NCI-H460 (cell line): ENCODE measurements around the gene ATAT1. TPM values are rescaled to one million over a fixed set of nuclear protein-coding genes. Genes with fewer than 3 reads are reported as not detected.
A peak's percentile ranks its signal among the peaks of the same experiment; 100 is the strongest.
"Not testable (repeated sequence)": the region's sequence is repeated elsewhere in the genome, so short reads cannot be mapped to it uniquely, and the experiment has no call there.

ENCODE experiments used
- DNase-seq: peaks from one replicate; pipeline ENCODE4 v3.0.0-alpha.2; 2016; ENCODE audit warnings: low read depth; ENCODE audit errors: extremely low read depth
- total RNA-seq: library from RNA; depleted of rRNA; stranded (reverse); fragments of >200 nt; shearing (Covaris generic); gene quantifications from 2 replicates; pipeline ENCODE4 v1.2.3, GENCODE V29; 2014

ATAT1 gene
- total RNA-seq, 1 experiment from 2014 or later = 7.7 TPM

- peak; percentile 86 for DNase-seq
These were observed 20.0 kb downstream of the ATAT1 start, which contains the start of gene C6orf136 for GRCh38 chr6:30646450-30647241. C6orf136 (plus strand) TSS chr6:30647133; CDS start chr6:30647232, 99 bp downstream.

GRCh38 chr6:30647242-30648116 is 20.8 kb downstream of the ATAT1 start:
- peak; percentile 39 for DNase-seq

GRCh38 chr6:30651143-30651542 is 24.5 kb downstream of the ATAT1 start:
- no peak for DNase-seq

GRCh38 chr6:30654798-30655742 is 28.4 kb downstream of the ATAT1 start:
- no peak for DNase-seq

DNA sequence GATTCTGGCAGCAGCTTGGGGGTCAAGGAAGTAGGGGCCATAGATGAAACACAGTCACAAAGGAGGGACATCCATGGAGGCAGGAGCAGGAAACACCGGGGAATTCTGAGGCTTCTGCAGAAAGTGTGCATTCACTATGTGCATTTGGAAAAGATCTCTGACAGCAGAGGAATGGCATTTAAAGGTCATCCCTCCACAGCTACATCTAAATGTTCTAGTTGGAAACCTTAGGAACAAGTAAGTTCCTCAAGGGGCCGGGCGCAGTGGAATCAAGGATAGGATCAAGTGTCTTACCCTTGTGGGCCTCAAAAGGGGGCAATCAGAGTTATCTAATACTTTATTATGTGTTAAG is 29.0 kb downstream of the ATAT1 start:
- DNase-seq = no peak

DNA sequence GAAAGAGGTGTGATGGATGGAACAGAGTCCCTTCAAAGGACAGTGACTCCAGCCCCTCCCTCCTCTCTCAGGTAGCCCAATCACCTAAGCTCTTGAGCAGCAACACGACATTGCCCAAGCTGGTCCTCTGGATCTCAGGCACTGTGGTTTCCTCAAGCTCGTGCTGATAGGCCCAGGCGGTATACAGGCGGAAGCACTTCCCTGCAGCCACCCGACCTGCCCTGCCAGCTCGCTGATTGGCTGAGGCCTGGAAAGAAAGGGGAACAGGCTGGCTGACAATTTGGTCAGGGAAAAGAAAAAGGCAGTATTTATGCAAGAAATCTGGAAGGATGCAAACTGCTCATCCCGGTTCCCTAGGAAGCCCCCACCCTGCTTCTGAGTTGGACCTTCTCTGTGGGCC is 29.8 kb downstream of the ATAT1 start:
- DNase-seq = no peak

DNA sequence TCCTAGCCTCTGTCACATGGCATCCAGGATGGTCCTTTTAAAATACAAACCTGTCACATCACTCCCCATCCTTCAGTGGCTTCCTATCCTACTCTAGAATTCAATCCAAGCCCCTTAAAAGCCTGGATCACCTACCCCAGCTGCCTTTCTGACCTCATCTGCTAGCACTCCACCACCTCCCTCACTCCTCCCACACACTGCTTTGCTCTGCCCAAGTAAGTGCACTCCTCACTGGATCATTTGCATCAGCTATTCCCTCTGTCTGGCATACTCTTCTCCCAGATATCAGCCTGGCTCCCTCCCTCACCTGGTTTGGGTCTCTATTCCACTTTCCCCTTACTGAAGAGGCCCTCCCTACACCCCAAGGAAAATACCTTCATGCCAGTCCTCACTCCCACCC is 30.8 kb downstream of the ATAT1 start:
- DNase-seq = no peak

DNA sequence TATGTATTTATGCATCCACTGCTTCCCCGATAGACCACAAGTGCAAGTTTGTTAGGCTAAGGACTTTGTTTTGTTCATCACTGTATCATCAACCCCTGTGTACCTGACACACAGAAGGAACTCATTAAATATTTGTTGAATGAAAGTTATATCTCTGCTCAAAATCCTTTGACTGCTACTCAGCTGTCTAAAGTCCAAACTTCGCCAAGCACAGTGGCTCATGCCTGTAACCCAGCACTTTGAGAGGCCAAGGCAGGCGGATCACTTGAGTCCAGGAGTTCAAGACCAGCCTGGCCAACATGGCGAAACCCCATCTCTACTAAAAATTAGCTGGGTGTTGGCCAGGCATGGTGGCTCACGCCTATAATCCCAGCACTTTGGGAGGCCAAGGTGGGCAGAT is 31.2 kb downstream of the ATAT1 start:
- not testable (repeated sequence) for DNase-seq

GRCh38 chr6:30664994-30665767 is 38.5 kb downstream of the ATAT1 start:
- no peak for DNase-seq

- not testable (repeated sequence) for DNase-seq
These were observed 39.6 kb downstream of the ATAT1 start for GRCh38 chr6:30666300-30666699.

DNA sequence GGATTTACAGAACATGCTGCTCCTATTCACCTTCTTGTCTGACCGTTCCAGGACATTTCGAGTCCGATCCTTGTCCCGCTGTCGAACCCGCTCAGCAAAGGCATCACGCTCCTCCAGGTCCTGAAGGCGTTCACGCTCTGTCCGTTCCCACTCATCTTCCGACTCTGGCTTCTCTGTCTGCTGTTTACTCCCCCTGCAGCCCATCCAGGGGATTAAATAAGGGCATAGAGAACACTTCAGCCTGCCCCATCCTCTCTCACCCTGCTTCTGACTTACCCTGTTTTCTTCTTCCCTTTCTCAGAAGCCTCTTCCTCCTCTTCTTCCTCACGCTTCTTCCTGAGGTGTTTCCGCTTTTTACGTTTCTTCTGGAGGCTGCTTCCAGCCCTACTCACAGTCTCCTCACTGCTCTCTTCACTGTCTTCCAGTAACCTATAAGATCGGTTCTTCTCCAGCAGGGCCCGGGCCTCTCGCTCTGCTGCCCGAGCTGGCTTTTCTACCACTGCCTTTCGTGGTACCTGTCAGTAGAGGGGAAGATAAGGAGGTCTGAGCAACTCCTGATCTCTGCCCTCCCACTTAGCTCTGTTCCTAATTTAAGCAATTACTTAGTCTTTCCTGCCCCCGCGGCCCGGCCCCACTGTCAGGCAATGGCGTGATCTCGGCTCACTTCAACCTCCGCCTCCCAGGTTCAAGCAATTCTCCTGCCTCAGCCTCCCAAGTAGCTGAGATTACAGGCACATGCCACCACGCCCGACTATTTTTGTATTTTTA is 44.3 kb downstream of the ATAT1 start:
- DNase-seq = no peak

- DNase-seq = peak; percentile 94
These were observed 46.0 kb downstream of the ATAT1 start, which contains the start of gene DHX16 for GRCh38 chr6:30672445-30673253. DHX16 (minus strand) TSS chr6:30673006; CDS start chr6:30672841, 165 bp downstream.

DNA sequence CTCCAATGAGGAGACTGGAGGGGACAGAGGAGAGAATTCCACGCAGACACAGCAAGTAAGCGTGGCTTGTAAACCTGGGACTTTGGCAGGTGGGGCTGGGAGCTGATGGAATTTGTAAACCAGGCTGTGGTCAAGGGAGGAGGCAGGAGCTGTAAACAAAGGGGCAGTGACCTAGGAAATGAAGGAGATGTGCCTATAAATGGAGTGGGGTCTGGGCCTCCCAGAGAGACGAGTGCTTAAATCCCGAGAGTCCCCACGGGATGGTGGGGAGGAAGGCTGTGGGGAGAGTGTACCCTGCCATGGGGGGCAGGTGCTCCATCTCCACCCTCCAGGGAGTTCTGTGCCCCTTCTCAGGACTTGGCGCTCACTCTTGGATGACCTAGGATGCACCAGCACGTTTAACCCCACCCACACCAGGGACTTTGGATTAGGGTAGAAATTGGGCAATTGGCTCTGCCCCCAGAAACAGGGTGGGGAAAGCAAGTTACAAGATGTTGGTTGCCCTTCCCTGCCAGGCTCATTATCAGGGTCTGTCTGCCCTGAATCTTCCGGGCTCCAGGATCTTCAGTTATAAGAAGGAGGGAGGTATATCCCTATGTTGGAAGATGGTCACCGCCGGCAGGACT is 50.1 kb downstream of the ATAT1 start:
- DNase-seq = no peak

DNA sequence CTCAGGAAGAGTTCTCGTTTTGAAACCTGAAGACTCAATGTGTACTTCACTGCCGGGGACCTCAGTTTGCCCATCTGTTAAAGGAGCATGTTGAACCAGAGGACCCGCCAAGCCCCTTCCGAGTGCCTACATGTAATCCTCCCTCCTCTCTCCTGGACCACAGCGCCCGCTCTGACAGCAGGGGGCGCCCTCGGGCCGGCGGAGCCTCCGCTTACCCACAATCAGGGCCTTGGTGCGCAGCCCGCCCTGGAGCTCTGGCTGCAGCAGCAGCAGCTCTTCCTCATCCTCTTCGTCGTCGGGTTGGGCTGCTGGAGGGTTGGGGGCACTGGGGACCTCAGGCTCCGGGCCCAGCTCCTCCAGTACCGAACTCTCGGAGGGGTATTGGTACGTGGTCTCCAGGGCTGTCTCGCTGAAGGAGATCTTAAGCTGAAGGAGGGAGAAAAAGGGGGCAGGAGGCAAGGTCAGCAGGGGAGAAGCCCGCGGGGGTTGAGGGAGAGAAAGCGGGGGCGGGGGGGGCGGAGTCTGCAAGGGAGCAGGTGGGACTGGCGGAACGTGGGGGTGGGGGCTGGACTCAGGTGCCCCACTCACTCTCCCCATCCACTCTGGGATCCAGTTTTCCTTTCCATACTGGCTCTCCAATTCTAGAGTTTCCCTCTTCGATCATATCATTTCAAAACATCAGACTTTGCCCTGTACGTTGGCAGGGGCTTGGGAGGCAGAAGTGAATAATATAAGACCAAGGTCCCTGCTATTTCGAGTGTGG is 52.5 kb downstream of the ATAT1 start:
- peak; percentile 65 for DNase-seq

- DNase-seq = no peak
These were observed 53.3 kb downstream of the ATAT1 start for GRCh38 chr6:30679765-30680535.

DNA sequence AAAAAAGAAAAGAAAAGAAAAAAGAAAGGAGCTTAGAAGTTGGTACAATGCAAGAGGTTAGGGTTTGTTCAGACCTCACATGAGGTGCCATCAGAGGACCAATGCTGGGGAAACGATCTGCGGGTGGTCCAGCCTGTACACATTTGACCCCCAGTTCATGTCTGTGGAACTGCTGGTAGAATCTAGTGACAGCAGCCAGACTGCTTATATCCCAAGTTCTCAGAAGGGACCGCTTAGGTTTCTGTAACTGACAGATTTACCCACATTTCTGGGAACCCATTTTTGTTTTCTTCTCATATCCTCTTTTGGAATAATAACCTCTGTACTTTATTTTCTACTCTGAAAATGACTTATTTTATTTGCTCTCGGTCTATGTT is 55.1 kb downstream of the ATAT1 start:
- no peak for DNase-seq
